HG03558 (cell line): ENCODE data around the gene NT5DC2.

ENCODE experiments used
- ATAC-seq: cut with Tn5 transposase; IDR thresholded peaks from one replicate; pipeline ENCODE4 v1.9.1; 2021; ENCODE audit warnings: moderate number of reproducible peaks; ENCODE audit not compliant: unreplicated experiment; ENCODE audit errors: extremely low read depth

The NT5DC2 gene

GRCh38 chr3:52490939-52491526 lies 42.6 kb downstream of the NT5DC2 start:
- no peak for ATAC-seq

GRCh38 chr3:52490035-52490938 lies 43.4 kb downstream of the NT5DC2 start:
- ATAC-seq = no peak

- no peak for ATAC-seq
Observed at GRCh38 chr3:52489453-52489852, 44.2 kb downstream of the NT5DC2 start.

GRCh38 chr3:52488746-52489145 lies 44.9 kb downstream of the NT5DC2 start:
- ATAC-seq = no peak

GRCh38 chr3:52487788-52488691 lies 45.6 kb downstream of the NT5DC2 start:
- ATAC-seq = no peak

GRCh38 chr3:52487050-52487787 lies 46.4 kb downstream of the NT5DC2 start:
- no peak for ATAC-seq

GRCh38 chr3:52484680-52485461 lies 48.8 kb downstream of the NT5DC2 start:
- ATAC-seq = no peak

- no peak for ATAC-seq
Observed at GRCh38 chr3:52483577-52484381, 49.9 kb downstream of the NT5DC2 start.

- no peak for ATAC-seq
Observed at GRCh38 chr3:52483081-52483480, 50.6 kb downstream of the NT5DC2 start.

- ATAC-seq = no peak
Observed at GRCh38 chr3:52481819-52482521, 51.7 kb downstream of the NT5DC2 start.

- no peak for ATAC-seq
Observed at GRCh38 chr3:52480768-52481715, 52.6 kb downstream of the NT5DC2 start.

GRCh38 chr3:52479877-52480575 lies 53.6 kb downstream of the NT5DC2 start:
- ATAC-seq = no peak

- no peak for ATAC-seq
Observed at GRCh38 chr3:52479037-52479876, 54.4 kb downstream of the NT5DC2 start.

GRCh38 chr3:52477796-52478095 lies 55.9 kb downstream of the NT5DC2 start:
- no peak for ATAC-seq

GRCh38 chr3:52477076-52477795 lies 56.4 kb downstream of the NT5DC2 start:
- no peak for ATAC-seq
